Lung (tissue), 12 donors: ENCODE measurements around the gene SNTG2. TPM values are rescaled to one million over a fixed set of nuclear protein-coding genes. Genes with fewer than 3 reads are reported as not detected.

Source experiments
- ATAC-seq: fragments of 200-7000 bp; cut with Tn5 transposase; one replicate; pipeline ENCODE4 v1.9.1; 2020; ENCODE audit warnings: moderate number of reproducible peaks; ENCODE audit not compliant: insufficient read depth, low FRiP score
- DNase-seq, 3 donors: peaks; one replicate each; pipeline ENCODE4 v3.0.0-alpha.2; 2013 to 2017
- H3K27ac ChIP-seq, 2 donors: one replicate each; pipeline ENCODE4 v1.5.1; 2013; ENCODE audit warnings: mild to moderate bottlenecking in 2 of 2, moderate library complexity in 2 of 2, control low read depth in 1 of 2, inconsistent platforms in 1 of 2, low read depth in 1 of 2, low read length in 1 of 2
- H3K27me3 ChIP-seq, 3 donors: one replicate each; pipeline ENCODE4 v1.5.1; 2013; ENCODE audit warnings: low read length in 2 of 3; ENCODE audit not compliant: control insufficient read depth in 3 of 3, insufficient read depth in 3 of 3
- H3K36me3 ChIP-seq, 4 donors: one replicate each; pipeline ENCODE4 v1.5.1; 2013; ENCODE audit warnings: low read length in 4 of 4, mild to moderate bottlenecking in 1 of 4, moderate library complexity in 1 of 4; ENCODE audit not compliant: control insufficient read depth in 4 of 4, insufficient read depth in 4 of 4
- H3K4me1 ChIP-seq, 5 donors: one replicate each; pipeline ENCODE4 v1.5.1; 2013; ENCODE audit warnings: low read length in 5 of 5, mild to moderate bottlenecking in 2 of 5, moderate library complexity in 1 of 5; ENCODE audit not compliant: control insufficient read depth in 5 of 5, insufficient read depth in 5 of 5
- H3K4me3 ChIP-seq: one replicate; pipeline ENCODE4 v1.5.1; 2013; ENCODE audit warnings: mild to moderate bottlenecking, control low read depth, moderate library complexity
- H3K9ac ChIP-seq, 2 donors: one replicate each; pipeline ENCODE4 v1.5.1; 2013; ENCODE audit warnings: low read length in 2 of 2, control low read depth in 1 of 2; ENCODE audit not compliant: insufficient read depth in 1 of 2
- H3K9me3 ChIP-seq, 4 donors: one replicate each; pipeline ENCODE4 v1.5.1; 2013; ENCODE audit warnings: low read length in 3 of 4, mild to moderate bottlenecking in 1 of 4, moderate library complexity in 1 of 4; ENCODE audit not compliant: control insufficient read depth in 4 of 4, insufficient read depth in 3 of 4
- CTCF ChIP-seq: IDR thresholded peaks from 2 replicates; pipeline ENCODE4 v1.5.1; 2012; ENCODE audit warnings: mild to moderate bottlenecking; ENCODE audit errors: control extremely low read depth, extremely low read depth
- WGBS, 2 donors: extraction: QIAGEN DNeasy Blood & Tissue Kit; methylation state at CpG; one replicate each; pipeline ENCODE4 v1.1.7; 2013; 5-methylcytosine and 5-hydroxymethylcytosine counted together
- polyA plus RNA-seq, 2 donors: library from polyadenylated mRNA; stranded (reverse); fragments of 200-250 nt; gene quantifications; one replicate each; pipeline ENCODE4 v1.2.1, GENCODE V29; 2013
- total RNA-seq, 2 donors: library from RNA; depleted of rRNA in 1 of 2; stranded (reverse); fragments of >200 nt in 1 of 2; gene quantifications; one replicate each; pipeline ENCODE4 v1.2.1, GENCODE V29; 2014 to 2021
- donor health status: control.
- donor health status: control.
- donor health status: Bipolar disorder and iron deficiency.
- donor health status: healthy.
- donor health status: DM: yes; HTN: yes; CAD: no.

SNTG2 gene
- total and polyA plus RNA-seq, 4 donors, result 0.31 to 1.8 (median 1.2) TPM

GRCh38 chr2:938181-939005 is 12.3 kb upstream of the SNTG2 start:
- Histone ChIP-seq H3K9ac (no peak overlapping the region), H3K36me3 (no peaks in the 10 kb centered on the region), H3K4me3 (no peak overlapping the region), H3K27me3 (peaks cover 0 to 3% (median 0%) of the 10 kb centered on the region in 3 donors), H3K9me3 (peaks cover 0 to 4% (median 0%) of the 10 kb centered on the region in 4 donors), H3K4me1 (no peaks in the 10 kb centered on the region), H3K27ac (no peak overlapping the region)
- DNase-seq (no peak), ATAC-seq (no peak)
- 91 to 94% methylated on average over 21 of the region's 21 CpGs for WGBS, 2 donors
- TF ChIP-seq CTCF, result no peak

DNA sequence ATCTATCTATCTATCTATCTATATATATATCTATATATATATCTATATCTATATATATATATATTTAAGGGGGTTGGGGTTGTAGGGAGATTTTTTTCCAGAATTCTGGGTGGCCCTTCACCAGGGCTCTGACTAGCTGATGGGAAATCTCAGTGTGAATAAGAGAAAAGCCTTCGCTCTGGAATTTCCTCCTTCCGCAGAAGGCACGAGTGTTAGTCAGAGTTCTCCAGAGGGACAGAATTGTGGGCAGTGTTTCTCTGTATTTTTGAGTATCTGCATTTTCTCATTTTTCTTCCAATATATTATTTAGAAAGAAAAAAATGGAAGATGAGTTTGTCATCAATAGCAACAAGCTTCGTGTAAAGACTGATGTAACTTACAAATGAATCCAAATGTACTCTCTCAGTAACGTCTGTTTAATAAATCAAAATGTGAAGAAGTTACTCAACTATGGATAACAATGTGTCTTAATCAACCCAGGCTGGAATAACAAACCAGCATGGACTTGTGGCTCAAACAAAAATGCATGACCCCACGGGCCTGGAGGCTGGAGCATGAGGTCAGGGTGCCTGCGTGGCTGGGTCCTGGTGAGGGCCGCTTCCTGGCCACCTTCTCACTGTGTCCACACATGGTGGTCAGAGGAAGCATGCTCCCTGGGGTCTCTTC is 10.6 kb upstream of the SNTG2 start:
- no peak overlapping the region for H3K4me3 ChIP-seq
- 79 to 80% methylated on average over 8 of the region's 8 CpGs for WGBS, 2 donors
- ATAC-seq (no peak), DNase-seq (no peak)
- peaks cover 0 to 3% (median under 1%) of the 10 kb centered on the region in 3 donors for H3K27me3 ChIP-seq
- no peak overlapping the region for H3K9ac ChIP-seq
- H3K4me1 ChIP-seq, result no peaks in the 10 kb centered on the region
- H3K9me3 ChIP-seq, result peaks cover 0 to 13% (median 2%) of the 10 kb centered on the region in 4 donors
- TF ChIP-seq CTCF, result no peak
- H3K36me3 ChIP-seq, result no peaks in the 10 kb centered on the region
- H3K27ac ChIP-seq, result no peak overlapping the region

- Histone ChIP-seq H3K36me3 (no peaks in the 10 kb centered on the region), H3K9me3 (peaks cover 0 to 13% (median 3%) of the 10 kb centered on the region in 4 donors), H3K27ac (no peak overlapping the region), H3K9ac (no peak overlapping the region), H3K4me1 (no peaks in the 10 kb centered on the region), H3K27me3 (peaks cover 0 to 11% (median 6%) of the 10 kb centered on the region in 3 donors), H3K4me3 (no peak overlapping the region)
- ATAC-seq, result no peak
- 69 to 73% methylated on average over 14 of the region's 14 CpGs for WGBS, 2 donors
- TF ChIP-seq CTCF, result no peak
- no peak for DNase-seq
Measured at GRCh38 chr2:941871-942270, 8.8 kb upstream of the SNTG2 start.
